ENCODE data around the gene FBXL13.
"Not testable (repeated sequence)": the region's sequence is repeated elsewhere in the genome, so short reads cannot be mapped to it uniquely, and the experiment has no call there.

FBXL13 gene

GRCh38 chr7:102974366-102975236, 100.0 kb downstream of the FBXL13 start:
- H3K4me3 ChIP-seq (ENCODE audit: low read length) = no peak overlapping the region
- DNase-seq (ENCODE audit: low read depth) = no peak
- peak; percentile 28 for TF ChIP-seq CTCF (conservative IDR thresholded peaks at IDR 0.05; ENCODE audit: low read length)

- DNase-seq (ENCODE audit: low read depth) = no peak
- H3K4me3 ChIP-seq (ENCODE audit: low read length) = no peak overlapping the region
- TF ChIP-seq CTCF (conservative IDR thresholded peaks at IDR 0.05; ENCODE audit: low read length) = no peak
Observed at GRCh38 chr7:102973096-102973802, 101.3 kb downstream of the FBXL13 start.

GRCh38 chr7:102967798-102968197, 106.8 kb downstream of the FBXL13 start:
- no peak for TF ChIP-seq CTCF (conservative IDR thresholded peaks at IDR 0.05; ENCODE audit: low read length)
- DNase-seq (ENCODE audit: low read depth) = peak; percentile 42
- no peak overlapping the region for H3K4me3 ChIP-seq (ENCODE audit: low read length)

- no peak overlapping the region for H3K4me3 ChIP-seq (ENCODE audit: low read length)
- DNase-seq (ENCODE audit: low read depth) = no peak
- no peak for TF ChIP-seq CTCF (conservative IDR thresholded peaks at IDR 0.05; ENCODE audit: low read length)
Observed at GRCh38 chr7:102966465-102966864, 108.1 kb downstream of the FBXL13 start.

- not testable (repeated sequence) for DNase-seq (ENCODE audit: low read depth); H3K4me3 ChIP-seq (ENCODE audit: low read length)
Observed at GRCh38 chr7:102961993-102962392, 112.6 kb downstream of the FBXL13 start.

- not testable (repeated sequence) for H3K4me3 ChIP-seq (ENCODE audit: low read length); DNase-seq (ENCODE audit: low read depth)
Observed at GRCh38 chr7:102958004-102958403, 116.6 kb downstream of the FBXL13 start.

GRCh38 chr7:102954359-102954758, 120.2 kb downstream of the FBXL13 start:
- not testable (repeated sequence) for H3K4me3 ChIP-seq (ENCODE audit: low read length); DNase-seq (ENCODE audit: low read depth)

- no peak for DNase-seq (ENCODE audit: low read depth)
- no peak overlapping the region for H3K4me3 ChIP-seq (ENCODE audit: low read length)
- no peak for TF ChIP-seq CTCF (conservative IDR thresholded peaks at IDR 0.05; ENCODE audit: low read length)
Observed at GRCh38 chr7:102953406-102953805, 121.2 kb downstream of the FBXL13 start.
